Activated T-cell treated with anti-CD3 and anti-CD28 coated beads, Interleukin-2, amount 50 U/mL, for 72 hours (primary cell): ENCODE results near the gene ANP32E. TPM values are rescaled to one million over a fixed set of nuclear protein-coding genes. Genes with fewer than 3 reads are reported as not detected.
"Not testable (repeated sequence)": the region's sequence is repeated elsewhere in the genome, so short reads cannot be mapped to it uniquely, and the experiment has no call there.

ENCODE experiments used
- ATAC-seq, 2 donors: fragments of 150-1000 bp; cut with Tn5 transposase; replicated peaks in 1 of 2; 2 replicates each; pipeline ENCODE4 v1.10.0; 2021; ENCODE audit warnings: moderate library complexity in 2 of 2, mild to moderate bottlenecking in 1 of 2
- DNase-seq, 2 donors: peaks; one replicate each; pipeline ENCODE4 v3.0.0; 2021 to 2022; ENCODE audit warnings: mixed read lengths in 1 of 2
- H3K27ac Mint-ChIP-seq: one replicate; pipeline ENCODE4 v1.8.0; 2022; ENCODE audit warnings: mild to moderate bottlenecking, moderate library complexity, mixed read lengths
- H3K27me3 Mint-ChIP-seq: one replicate; pipeline ENCODE4 v1.8.0; 2022; ENCODE audit warnings: low read depth, mixed read lengths
- H3K36me3 Mint-ChIP-seq, 2 donors: one replicate each; pipeline ENCODE4 v1.8.0; 2022; ENCODE audit warnings: mixed read lengths in 2 of 2, mild to moderate bottlenecking in 1 of 2; ENCODE audit not compliant: insufficient read depth in 2 of 2
- H3K4me1 Mint-ChIP-seq: one replicate; pipeline ENCODE4 v1.8.0; 2022; ENCODE audit warnings: low read depth, mixed read lengths
- H3K4me3 Mint-ChIP-seq, 2 donors: one replicate each; pipeline ENCODE4 v1.8.0; 2022; ENCODE audit warnings: mild to moderate bottlenecking in 2 of 2, mixed read lengths in 2 of 2, moderate library complexity in 2 of 2
- H3K9me3 Mint-ChIP-seq, 2 donors: one replicate each; pipeline ENCODE4 v1.8.0; 2022; ENCODE audit warnings: mixed read lengths in 2 of 2
- total RNA-seq, 2 donors: library from RNA; stranded (reverse); gene quantifications; one replicate each; pipeline ENCODE4 v1.2.3, GENCODE V29; 2022

ANP32E gene
- total RNA-seq, 2 donors from 2014 or later: 151 to 157 TPM

DNA sequence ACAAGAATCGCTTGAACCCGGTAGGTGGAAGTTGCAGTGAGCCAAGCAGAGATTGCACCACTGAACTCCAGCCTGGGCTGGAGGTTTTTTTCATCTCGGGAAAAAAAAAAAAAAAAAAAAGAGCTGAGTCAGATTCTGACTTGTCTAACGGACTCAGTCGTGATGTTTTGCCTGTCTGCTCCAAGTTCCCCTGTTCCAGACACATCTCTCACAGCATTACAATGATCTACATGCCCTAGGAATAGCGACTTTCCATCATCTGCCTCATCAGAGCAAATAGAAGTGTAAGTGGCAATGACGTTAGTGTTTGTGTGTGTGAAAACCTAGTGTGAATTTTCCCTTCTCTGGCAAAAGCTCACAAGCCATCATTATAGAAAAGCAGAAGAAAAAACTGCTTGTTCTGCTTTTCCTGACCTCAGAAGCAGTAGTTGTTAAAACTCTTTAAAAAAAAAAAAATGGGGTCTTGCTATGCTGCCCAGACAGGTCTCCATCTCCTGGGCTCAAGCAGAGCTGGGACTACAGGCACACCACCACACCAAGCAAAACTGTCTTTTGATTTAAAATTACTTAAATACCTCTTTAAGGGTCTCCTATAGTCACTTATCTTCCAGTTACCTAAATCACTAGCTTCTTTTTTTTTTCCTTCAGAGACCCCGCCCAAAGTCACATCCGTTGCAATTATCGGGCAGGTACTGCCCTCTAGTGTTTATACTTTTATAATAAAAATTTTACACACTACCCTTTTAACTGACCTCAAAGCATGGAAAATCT, 48.9 kb downstream of the ANP32E start:
- H3K4me1 Mint-ChIP-seq: peaks cover 11% of the 10 kb centered on the region
- H3K36me3 Mint-ChIP-seq: no peaks in the 10 kb centered on the region
- no peak overlapping the region for H3K27ac Mint-ChIP-seq
- no peaks in the 10 kb centered on the region for H3K27me3 Mint-ChIP-seq
- no peaks in the 10 kb centered on the region for H3K9me3 Mint-ChIP-seq
- H3K4me3 Mint-ChIP-seq: peak overlapping the region; percentile 48 to 54
- DNase-seq (peak; percentile 23 to 26), ATAC-seq (peak; percentile 76 to 80)

DNA sequence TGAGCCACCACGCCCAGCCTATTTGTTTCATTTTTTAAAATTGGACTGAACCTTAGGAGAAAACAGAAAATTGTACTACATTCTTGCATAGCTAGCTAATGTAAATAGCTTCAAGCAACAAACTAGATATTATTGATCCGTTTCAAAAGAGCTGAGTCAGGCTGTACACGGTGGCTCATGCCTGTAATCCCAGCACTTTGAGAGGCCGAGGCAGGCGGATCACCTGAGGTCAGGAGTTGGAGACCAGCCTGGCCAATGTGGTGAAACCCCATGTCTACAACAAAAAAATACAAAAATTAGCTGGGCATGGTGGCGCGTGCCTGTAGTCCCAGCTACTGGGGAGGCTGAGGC, 49.5 kb downstream of the ANP32E start:
- not testable (repeated sequence) for H3K9me3 Mint-ChIP-seq, H3K27ac Mint-ChIP-seq, H3K27me3 Mint-ChIP-seq, H3K36me3 Mint-ChIP-seq, ATAC-seq, DNase-seq
- Mint-ChIP-seq H3K4me3 (peak overlapping the region in 1 of 2 donors; percentile 54), H3K4me1 (peaks cover 11% of the 10 kb centered on the region)

GRCh38 chr1:150185481-150185880, 50.4 kb downstream of the ANP32E start:
- DNase-seq (no peak), ATAC-seq (no peak)
- Mint-ChIP-seq H3K4me3 (no peak overlapping the region), H3K36me3 (no peaks in the 10 kb centered on the region), H3K27me3 (no peaks in the 10 kb centered on the region), H3K27ac (no peak overlapping the region), H3K9me3 (no peaks in the 10 kb centered on the region), H3K4me1 (peaks cover 11% of the 10 kb centered on the region)

- Mint-ChIP-seq H3K36me3 (no peaks in the 10 kb centered on the region), H3K27me3 (no peaks in the 10 kb centered on the region), H3K4me1 (peaks cover 11% of the 10 kb centered on the region), H3K27ac (no peak overlapping the region), H3K9me3 (no peaks in the 10 kb centered on the region), H3K4me3 (no peak overlapping the region)
- no peak for DNase-seq
- ATAC-seq: no peak
Observed at GRCh38 chr1:150183061-150183460, 52.9 kb downstream of the ANP32E start.

DNA sequence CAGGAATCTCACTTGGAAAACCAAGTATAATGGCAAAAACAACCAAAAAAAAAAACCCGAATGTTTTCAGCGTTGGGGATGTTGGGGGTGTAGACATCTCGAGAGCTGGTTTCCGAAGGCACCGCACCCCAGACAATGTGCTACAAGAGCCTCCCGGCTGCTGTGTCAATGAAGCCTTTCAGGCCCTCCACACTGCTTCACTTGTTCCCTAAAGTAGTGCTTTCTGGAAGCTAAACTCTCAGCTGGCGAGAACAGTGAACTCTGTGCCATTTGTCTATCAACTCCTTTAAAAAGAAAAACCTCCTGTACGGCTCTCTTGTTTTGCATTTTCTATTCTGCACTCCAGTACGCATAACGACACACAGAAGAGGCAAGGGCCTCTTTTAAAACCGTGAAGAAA, 53.7 kb downstream of the ANP32E start:
- H3K9me3 Mint-ChIP-seq: no peaks in the 10 kb centered on the region
- no peak for DNase-seq
- H3K4me3 Mint-ChIP-seq: no peak overlapping the region
- no peak overlapping the region for H3K27ac Mint-ChIP-seq
- peaks cover 7% of the 10 kb centered on the region for H3K4me1 Mint-ChIP-seq
- no peaks in the 10 kb centered on the region for H3K27me3 Mint-ChIP-seq
- H3K36me3 Mint-ChIP-seq: no peaks in the 10 kb centered on the region
- no peak for ATAC-seq

GRCh38 chr1:150180474-150180873, 55.4 kb downstream of the ANP32E start:
- DNase-seq (no peak), ATAC-seq (no peak)
- H3K27me3 Mint-ChIP-seq: no peaks in the 10 kb centered on the region
- no peaks in the 10 kb centered on the region for H3K36me3 Mint-ChIP-seq
- no peak overlapping the region for H3K4me3 Mint-ChIP-seq
- H3K9me3 Mint-ChIP-seq: no peaks in the 10 kb centered on the region
- no peak overlapping the region for H3K27ac Mint-ChIP-seq
- H3K4me1 Mint-ChIP-seq: no peaks in the 10 kb centered on the region

- no peak overlapping the region for H3K4me3 Mint-ChIP-seq
- no peak overlapping the region for H3K27ac Mint-ChIP-seq
- no peaks in the 10 kb centered on the region for H3K36me3 Mint-ChIP-seq
- no peaks in the 10 kb centered on the region for H3K9me3 Mint-ChIP-seq
- ATAC-seq (no peak), DNase-seq (no peak)
- H3K4me1 Mint-ChIP-seq: no peaks in the 10 kb centered on the region
- no peaks in the 10 kb centered on the region for H3K27me3 Mint-ChIP-seq
Observed at GRCh38 chr1:150179867-150180266, 56.0 kb downstream of the ANP32E start.

DNA sequence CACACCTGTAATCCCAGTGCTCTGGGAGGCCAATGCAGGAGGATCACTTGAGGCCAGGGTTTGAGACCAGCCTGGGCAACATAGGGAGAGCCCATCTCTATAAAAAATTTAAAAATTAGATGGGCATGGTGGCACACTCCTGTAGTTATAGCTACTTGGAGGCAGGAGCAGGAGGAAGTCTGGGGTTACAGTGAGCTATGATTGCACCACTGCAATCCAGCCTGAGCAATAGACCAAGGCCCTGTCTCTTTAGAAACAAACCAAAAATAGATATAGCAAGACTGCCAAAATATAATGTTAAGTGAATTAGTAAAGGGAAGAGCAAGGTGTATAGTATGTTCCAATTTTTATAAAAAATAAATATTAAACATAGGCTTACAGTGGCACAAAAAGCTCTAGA, 57.4 kb downstream of the ANP32E start:
- H3K9me3 Mint-ChIP-seq: no peaks in the 10 kb centered on the region
- no peak overlapping the region for H3K27ac Mint-ChIP-seq
- DNase-seq (no peak), ATAC-seq (no peak)
- H3K36me3 Mint-ChIP-seq: no peaks in the 10 kb centered on the region
- H3K27me3 Mint-ChIP-seq: no peaks in the 10 kb centered on the region
- no peak overlapping the region for H3K4me3 Mint-ChIP-seq
- no peaks in the 10 kb centered on the region for H3K4me1 Mint-ChIP-seq

GRCh38 chr1:150176593-150176992, 59.3 kb downstream of the ANP32E start:
- H3K4me1 Mint-ChIP-seq: no peaks in the 10 kb centered on the region
- DNase-seq: no peak
- no peaks in the 10 kb centered on the region for H3K9me3 Mint-ChIP-seq
- no peak overlapping the region for H3K4me3 Mint-ChIP-seq
- no peaks in the 10 kb centered on the region for H3K36me3 Mint-ChIP-seq
- no peak for ATAC-seq
- H3K27me3 Mint-ChIP-seq: no peaks in the 10 kb centered on the region
- no peak overlapping the region for H3K27ac Mint-ChIP-seq

GRCh38 chr1:150173141-150173585, 62.7 kb downstream of the ANP32E start:
- H3K4me3 Mint-ChIP-seq: no peak overlapping the region
- DNase-seq (no peak), ATAC-seq (no peak)
- no peaks in the 10 kb centered on the region for H3K9me3 Mint-ChIP-seq
- H3K4me1 Mint-ChIP-seq: no peaks in the 10 kb centered on the region
- no peaks in the 10 kb centered on the region for H3K27me3 Mint-ChIP-seq
- no peak overlapping the region for H3K27ac Mint-ChIP-seq
- no peaks in the 10 kb centered on the region for H3K36me3 Mint-ChIP-seq

DNA sequence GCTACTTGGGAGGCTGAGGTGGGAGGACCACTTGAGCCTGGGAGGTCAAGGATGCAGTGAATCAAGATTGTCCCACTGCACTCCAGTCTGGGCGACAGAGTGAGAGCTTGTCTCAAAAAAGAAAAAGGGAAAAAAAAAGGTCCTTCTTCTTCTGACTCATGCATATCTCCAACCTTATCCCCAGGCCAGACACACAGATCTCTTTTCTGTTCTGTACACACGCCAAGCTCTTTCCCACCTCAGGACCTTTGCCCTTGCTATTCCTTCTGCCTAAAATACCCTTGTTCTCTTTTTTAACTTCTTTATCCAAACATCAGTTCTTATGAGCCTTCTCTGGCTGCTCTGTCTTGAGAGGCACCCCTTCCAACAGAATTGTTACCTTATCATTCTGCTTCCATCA, 64.1 kb downstream of the ANP32E start:
- ATAC-seq: no peak
- Mint-ChIP-seq H3K4me3 (no peak overlapping the region), H3K27ac (peak overlapping the region; percentile 31), H3K36me3 (no peaks in the 10 kb centered on the region), H3K4me1 (no peaks in the 10 kb centered on the region), H3K9me3 (no peaks in the 10 kb centered on the region), H3K27me3 (no peaks in the 10 kb centered on the region)
- DNase-seq: no peak

- ATAC-seq (peak; percentile 72 to 75), DNase-seq (peak; percentile 69 to 72)
- H3K27me3 Mint-ChIP-seq: no peaks in the 10 kb centered on the region
- H3K9me3 Mint-ChIP-seq: no peaks in the 10 kb centered on the region
- H3K4me1 Mint-ChIP-seq: peaks cover 16% of the 10 kb centered on the region
- H3K36me3 Mint-ChIP-seq: no peaks in the 10 kb centered on the region
- H3K4me3 Mint-ChIP-seq: no peak overlapping the region
- no peak overlapping the region for H3K27ac Mint-ChIP-seq
Observed at GRCh38 chr1:150168960-150169601, 66.8 kb downstream of the ANP32E start.
